Measurements from ENCODE around the gene TMEM151B.
"Not testable (repeated sequence)": the region's sequence is repeated elsewhere in the genome, so short reads cannot be mapped to it uniquely, and the experiment has no call there.

Gene TMEM151B

DNA sequence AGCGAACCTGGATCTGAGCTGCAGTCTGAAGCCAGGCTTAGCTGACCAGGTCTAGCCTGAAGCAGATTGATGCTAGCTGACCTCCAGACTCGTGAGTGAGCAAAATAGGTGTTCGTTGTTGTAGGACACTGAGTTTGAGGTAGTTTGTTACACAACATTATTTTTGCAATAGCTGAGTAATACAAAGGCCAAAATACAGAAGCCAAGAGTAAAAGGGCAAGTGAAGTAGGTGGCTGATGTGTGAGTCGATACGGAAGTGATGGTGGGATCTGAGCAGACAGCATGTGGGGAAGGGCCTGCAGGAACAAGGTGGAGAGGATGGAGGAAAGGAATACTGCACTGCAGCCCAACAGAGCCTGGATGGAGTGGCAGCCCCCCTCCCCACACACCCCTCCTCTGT lies 63.7 kb downstream of the TMEM151B start:
- no peak for DNase-seq (ENCODE audit: low spot score)

DNA sequence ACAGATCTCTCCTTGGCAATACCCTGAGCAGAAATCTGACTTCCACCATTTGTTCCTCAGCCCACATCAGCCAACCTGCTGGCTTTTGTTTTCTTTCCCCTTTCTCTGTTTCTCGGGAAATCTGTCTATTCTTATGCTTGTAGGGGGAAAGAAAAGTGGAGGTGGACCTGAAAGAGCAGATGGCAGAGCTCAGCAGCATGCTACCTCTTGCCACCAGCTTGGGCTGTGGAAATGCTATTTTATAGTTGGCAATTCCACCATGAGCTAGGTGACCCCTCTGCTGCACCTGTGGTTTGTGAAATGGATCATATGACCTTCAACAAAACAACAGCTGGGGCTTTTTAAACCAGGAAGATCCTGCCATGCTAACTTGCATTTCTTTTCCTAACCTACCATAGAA lies 65.4 kb downstream of the TMEM151B start:
- no peak for DNase-seq (ENCODE audit: low spot score)

DNA sequence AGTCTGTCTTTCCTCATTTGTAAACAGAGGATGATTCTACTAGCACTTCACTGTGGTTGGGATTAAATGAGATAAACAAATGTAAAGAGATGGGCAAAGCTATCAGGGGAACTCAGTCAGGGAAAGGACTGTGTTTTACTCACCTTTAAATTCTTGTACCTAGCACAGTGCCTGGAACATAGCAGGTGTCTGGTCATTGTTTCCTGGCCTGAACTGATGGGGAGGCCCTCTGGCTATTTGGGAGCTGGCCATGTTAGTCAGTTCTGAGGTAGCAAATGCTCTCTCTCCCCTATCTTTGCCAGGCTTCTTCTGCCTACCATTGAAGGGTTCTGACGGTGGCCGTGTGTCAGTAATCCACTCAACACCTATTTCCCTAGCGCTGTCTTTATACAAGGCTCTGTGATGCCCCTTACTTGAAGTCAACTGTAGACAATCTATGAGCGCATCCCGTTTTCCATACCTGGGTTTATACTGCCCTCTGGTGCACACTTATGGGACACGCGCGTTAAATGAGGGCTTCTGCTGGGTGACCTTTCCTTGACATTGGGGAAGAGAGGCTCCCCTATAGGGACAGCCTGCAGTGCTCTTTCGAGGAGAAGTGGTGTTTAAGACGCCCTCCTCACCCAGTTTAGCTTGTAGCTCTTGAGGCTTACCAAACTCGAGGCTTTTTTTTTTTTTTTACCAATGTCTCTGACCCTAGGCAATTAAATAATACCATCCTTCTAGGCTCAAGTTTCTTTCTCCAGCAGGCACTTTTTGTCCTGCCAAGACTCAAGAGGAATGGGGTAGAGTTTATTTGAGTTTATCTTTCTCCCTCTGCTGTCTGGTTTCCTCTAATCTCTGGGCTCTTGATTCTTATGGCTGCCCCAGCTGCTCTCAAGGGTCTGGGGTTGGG lies 68.2 kb downstream of the TMEM151B start:
- peak; percentile 69 for DNase-seq (ENCODE audit: low spot score)

DNA sequence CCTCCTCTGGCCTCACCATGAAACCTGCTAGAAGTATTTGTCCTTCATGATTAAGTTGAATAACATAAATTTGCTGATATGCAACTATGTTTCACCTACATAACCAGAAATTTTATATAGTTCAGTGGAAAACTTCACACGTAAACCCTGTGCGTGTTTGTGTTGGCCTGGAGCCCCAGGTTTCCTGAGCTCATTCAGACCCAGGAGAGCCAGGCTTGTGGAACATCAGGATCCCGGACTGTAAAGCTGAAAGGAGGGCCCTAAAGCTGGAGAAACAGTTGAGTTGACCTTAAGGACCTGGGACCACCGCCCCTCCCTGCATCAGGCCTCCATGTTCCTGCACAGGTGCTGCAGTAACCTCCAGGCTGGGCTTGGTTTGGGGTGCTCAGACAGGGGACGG lies 69.1 kb downstream of the TMEM151B start:
- DNase-seq (ENCODE audit: low spot score): no peak

DNA sequence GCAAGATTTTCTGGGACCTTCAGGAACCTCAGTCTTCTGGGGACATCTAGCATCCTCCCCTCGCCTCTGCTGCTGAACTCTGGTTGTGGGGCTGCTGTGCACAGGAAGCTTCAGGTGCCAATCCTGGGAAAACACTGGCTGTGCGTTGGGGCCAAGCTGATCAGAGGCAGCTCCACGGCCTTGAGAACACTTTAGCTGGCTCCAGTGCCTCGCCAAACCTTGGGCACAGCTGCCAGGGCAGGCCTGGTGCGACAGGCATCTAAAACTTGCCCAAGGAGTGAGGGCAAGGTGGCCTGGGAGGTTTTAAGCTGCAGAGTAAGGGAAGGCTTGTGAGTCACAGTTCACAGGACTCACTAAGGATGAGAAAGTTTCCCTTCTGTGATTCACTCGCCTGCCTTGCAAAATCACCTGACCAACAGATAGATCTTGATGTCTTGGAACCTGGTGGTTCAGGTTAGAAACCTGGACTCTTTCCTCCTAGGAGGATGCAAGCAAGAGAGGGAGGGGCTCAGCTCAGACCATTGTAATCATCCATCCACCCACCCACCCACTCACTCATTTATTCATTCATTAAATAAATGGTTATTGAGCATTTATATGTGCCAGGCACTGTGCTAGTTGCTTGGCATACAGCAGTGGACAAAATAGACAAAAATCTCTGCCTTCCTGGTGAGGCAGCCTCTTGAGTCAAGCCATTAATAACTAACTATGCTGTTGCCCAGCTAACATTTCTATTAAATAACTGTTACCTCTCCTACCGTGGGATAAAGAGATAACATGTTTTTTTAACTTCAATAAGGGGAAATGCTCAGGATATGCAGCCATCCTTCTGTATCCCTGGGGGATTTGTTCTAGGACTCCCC lies 69.7 kb downstream of the TMEM151B start:
- DNase-seq (ENCODE audit: low spot score): no peak

DNA sequence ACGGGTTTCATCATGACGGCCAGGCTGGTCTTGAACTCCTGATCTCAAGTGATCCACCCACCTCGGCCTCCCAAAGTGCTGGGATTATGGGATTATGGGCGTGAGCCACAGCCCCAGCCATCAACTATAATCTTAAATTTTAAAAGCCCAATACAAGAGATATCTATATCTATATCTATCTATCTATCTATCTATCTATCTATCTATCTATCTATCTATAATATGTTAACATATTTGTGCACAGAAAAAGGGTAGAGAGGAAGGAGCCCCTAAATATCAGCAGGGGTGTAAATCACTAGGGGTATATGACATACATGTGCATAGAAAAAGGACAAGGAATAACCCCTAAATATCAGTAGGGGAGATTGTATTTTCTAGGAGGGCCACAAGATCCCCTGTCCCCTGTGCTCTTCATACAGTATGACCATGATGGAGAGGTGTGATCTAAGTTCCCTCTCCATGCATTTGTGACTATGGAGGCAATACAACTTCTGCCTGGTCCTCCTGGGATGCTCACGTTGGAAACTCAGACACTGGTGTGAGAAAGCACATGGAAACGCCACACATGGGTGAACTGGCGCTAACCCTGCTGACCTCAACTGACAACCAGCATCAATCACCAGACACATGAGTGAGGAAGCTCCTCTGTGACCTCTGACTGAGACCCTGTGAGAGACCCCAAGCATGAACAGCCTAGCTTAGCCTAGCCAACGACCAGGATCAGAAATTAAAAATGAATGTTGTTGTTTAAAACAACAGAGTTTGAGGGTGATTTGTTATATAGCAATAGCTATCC lies 71.0 kb downstream of the TMEM151B start:
- DNase-seq (ENCODE audit: low spot score): no peak

DNA sequence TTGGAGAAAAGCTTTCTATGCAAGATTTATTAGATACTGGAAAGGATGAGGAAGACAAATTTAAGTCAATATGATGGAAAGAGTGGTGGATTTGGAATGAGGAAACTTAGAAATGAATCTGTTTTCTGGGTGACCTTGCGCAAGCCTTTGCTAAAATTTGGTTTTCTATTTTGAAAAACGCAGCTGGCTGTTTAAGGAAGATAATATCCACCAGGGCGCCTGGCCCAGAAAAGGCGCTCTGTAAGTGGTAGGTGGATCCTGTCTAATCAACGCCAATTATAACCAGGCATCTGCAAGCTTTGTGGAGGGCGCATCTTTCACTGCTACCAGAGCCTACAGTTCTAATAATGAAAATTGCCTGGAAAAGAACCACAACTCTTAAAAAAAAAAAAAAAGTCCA lies 71.8 kb downstream of the TMEM151B start:
- no peak for DNase-seq (ENCODE audit: low spot score)

DNA sequence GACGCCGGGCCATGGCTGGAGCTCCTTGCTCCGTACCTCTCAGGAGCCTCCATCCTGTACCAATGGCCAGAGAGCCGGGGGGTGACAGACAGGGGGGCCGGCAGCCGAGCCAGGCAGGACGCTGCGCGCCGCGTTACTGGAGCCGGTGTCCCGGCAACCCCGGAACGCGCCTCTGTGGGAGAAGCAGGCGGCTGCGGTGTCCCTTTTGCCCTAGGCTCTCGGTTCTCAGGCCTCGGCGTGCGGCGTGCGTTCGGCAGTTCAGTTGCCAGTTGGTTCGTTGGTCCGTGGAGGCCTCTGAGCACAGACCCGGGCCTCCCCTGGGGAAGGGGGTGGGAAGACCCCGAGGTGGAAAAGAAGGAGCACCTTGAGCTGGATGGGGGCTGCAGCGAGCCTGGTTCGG lies 72.2 kb downstream of the TMEM151B start, which contains the start of gene SPATS1:
TSS of gene SPATS1 (plus strand) at position 162 of the 400 bp plus-strand sequence. CDS start 446 bp downstream, outside the sequence.
- peak; percentile 11 for DNase-seq (ENCODE audit: low spot score)

DNA sequence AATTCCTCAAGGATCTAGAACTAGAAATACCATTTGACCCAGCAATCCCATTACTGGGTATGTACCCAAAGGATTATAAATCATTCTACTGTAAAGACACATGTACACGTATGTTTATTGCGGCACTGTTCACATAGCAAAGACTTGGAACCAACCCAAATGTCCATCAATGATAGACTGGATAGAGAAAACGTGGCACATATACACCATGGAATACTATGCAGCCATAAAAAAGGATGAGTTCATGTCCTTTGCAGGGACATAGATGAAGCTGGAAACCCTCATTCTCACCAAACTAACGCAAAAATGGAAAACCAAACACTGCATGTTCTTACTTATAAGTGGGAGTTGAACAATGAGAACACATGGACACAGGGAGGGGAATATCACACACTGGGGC lies 76.6 kb downstream of the TMEM151B start:
- DNase-seq (ENCODE audit: low spot score): not testable (repeated sequence)

DNA sequence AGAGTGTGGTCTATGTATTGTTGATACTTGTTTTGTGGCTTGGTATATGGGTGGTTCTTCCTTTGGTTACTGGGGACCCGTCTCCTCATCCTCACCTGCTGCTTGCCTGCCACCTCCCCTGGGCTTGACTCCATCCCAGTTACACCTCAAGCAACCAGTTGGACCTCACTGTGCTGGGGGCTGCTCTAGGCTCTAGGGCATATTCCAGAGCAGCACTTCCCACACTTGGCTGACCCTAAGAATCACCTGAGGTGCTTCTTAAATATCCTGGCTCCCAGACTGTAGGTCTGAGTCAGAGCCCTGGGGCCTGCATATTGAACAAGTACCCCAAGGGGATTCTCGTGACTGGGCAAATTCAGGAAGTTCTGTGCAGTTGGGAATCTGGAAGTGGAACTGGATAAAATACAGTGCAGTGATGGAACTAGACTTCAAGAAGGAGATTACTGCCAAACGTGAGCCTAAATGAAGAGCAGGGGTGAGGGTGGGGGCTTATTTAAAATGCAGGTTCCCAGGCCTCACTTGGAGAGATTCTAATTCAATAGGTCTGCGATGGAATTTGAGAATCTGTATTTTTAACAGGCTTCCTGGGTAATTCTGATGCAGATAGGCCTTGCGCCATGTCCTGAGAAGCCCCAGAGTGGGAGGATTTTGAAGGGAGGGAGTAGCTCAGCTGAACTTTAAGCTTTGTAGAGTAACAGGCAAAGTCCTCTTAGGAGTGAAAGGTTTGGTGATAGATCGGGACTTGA lies 79.8 kb downstream of the TMEM151B start:
- DNase-seq (ENCODE audit: low spot score): no peak

DNA sequence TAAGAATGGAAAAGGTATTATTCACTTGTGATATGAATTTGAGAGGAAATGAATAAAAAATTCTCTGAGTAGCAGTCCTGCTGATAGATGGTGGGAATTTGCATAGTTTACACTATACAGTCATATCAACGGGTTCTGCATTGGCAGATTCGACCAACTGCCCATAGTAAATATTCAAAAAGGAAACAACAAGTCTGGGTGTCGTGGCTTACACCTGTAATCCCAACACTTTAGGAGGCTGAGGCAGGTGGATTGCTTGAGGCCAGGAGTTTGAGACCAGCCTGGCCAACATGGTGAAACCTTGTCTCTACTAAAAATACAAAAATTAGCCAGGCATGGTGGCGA lies 80.4 kb downstream of the TMEM151B start:
- DNase-seq (ENCODE audit: low spot score): not testable (repeated sequence)

DNA sequence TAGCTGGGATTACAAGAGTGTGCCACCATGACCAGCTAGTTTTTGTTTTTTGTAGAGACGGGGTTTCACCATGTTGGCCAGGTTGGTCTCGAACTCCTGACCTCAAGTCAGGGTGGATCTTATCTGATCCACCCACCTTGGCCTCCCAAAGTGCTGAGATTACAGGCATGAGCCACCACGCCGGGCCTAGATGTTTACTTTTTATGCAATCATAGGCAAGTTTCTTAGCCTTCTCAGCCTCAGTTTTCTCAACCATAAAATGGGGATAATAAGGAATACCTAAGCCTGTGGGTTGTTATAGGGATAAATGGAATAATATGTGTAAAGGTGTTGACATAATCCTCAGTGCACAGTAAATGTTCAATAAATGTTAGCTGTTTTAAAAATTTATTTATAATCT lies 82.0 kb downstream of the TMEM151B start:
- no peak for DNase-seq (ENCODE audit: low spot score)

DNA sequence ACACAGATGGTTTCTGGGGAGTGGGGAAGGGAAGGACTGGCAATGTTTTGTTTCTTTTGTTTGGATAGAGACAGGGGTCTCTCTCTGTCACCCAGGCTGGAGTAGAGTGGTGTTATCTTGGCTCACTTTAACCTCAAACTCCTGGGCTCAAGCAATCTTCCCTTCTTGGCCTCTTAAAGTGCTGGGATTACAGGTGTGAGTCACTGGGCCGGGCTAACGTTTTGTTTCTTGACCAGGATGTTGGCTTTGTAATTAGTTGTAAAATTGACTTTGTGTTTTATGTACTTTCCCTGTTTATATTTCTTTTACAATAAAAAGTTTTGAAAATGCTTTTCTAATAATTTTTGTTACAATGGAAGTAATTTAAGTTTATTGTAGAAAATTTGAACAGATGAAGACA lies 83.1 kb downstream of the TMEM151B start:
- no peak for DNase-seq (ENCODE audit: low spot score)

DNA sequence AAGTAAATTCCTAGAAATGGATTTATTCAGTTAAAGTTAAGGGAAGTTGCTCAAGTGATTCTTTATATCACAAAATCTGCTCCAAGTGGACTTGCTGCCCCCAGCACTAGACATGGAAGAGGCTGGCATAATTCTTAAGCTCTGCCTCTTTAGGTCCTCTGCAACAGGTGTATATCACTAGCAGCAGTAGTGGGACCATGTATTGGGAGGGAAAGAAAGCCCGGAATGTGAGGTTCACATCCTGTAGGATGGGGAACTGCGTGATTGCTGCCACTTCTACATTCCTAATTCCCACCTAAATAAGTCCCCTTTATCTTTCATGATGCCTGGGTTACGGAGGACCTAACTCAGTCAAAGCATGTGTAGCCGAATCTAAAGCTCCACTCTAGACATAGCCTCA lies 85.4 kb downstream of the TMEM151B start:
- DNase-seq (ENCODE audit: low spot score): no peak

DNA sequence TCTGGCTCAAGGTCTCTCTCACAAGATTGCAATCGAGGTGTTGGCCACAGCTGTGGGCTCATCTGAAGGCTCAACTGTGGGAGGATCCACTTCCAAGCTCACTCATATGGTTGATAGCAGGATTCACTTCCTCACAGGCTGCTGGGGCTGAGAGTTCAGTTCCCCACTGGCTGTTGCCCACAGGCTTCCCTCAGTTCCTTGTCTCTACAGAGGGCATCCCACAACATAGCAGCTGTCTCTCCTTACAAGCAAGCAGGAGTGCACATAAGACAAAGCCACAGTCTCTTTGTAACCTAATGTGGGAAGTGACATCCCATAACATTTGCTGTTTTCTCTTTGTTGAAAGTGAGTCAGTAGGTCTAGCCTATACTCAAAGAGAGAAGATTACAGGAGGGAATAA lies 86.2 kb downstream of the TMEM151B start:
- no peak for DNase-seq (ENCODE audit: low spot score)
